Articular chondrocyte of knee joint (primary cell): ENCODE data around the gene TRAK2. TPM values are rescaled to one million over a fixed set of nuclear protein-coding genes. Genes with fewer than 3 reads are reported as not detected.

ENCODE experiments used
- small RNA-seq: library from RNA; depleted of rRNA; stranded (forward); fragments of <200 nt; gene quantifications from one replicate; pipeline ENCODE3, GENCODE V24; 2012
- total RNA-seq: library from RNA; depleted of rRNA; stranded (reverse); fragments of >200 nt; gene quantifications from 2 replicates; pipeline ENCODE4 v1.2.3, GENCODE V29; 2012

The TRAK2 gene, protein sequence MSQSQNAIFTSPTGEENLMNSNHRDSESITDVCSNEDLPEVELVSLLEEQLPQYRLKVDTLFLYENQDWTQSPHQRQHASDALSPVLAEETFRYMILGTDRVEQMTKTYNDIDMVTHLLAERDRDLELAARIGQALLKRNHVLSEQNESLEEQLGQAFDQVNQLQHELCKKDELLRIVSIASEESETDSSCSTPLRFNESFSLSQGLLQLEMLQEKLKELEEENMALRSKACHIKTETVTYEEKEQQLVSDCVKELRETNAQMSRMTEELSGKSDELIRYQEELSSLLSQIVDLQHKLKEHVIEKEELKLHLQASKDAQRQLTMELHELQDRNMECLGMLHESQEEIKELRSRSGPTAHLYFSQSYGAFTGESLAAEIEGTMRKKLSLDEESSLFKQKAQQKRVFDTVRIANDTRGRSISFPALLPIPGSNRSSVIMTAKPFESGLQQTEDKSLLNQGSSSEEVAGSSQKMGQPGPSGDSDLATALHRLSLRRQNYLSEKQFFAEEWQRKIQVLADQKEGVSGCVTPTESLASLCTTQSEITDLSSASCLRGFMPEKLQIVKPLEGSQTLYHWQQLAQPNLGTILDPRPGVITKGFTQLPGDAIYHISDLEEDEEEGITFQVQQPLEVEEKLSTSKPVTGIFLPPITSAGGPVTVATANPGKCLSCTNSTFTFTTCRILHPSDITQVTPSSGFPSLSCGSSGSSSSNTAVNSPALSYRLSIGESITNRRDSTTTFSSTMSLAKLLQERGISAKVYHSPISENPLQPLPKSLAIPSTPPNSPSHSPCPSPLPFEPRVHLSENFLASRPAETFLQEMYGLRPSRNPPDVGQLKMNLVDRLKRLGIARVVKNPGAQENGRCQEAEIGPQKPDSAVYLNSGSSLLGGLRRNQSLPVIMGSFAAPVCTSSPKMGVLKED
- total RNA-seq = 64.4 and 65.4 TPM in 2 replicates

DNA sequence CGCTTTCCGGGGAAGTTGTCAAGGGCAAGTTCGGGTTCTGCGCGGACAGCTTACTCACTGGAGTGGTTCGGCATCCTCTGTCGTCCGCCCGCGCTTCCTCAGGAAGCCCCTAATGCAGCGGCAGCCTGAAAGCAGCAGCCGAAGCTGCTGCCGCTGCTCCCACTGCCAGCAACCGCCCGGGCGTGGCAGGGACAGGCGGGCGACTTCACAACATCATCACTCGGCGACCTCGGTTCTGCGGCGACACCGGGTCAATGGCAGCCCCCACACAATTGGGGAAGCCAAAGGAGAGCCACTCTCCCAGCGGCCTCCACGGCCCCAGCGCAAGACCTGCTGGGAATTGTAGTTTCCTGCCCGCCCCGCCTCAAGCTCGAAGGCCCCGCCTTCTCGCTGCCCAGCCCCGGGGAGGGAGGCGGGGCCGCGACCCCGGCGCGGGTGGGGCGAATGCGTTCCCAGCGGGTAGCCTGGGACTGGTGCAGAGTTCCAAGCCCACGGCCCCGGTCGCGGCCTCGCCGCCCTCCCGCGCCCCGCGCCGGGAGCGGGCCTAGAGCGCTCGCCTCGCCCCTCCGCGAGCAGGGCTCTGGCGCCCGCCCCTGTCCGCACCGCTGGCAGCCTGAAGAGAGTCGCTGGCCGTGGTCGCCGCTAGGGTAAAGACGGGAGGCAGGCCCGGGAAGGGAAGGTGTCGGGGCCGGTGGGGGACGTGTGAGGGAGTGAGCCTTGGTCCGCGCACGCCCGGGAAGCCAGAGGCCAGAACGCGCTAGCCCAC, at the start of gene TRAK2, which contains the start of gene STRADB:
TSS of gene TRAK2 (minus strand) at position 167 of the 766 bp plus-strand sequence. CDS start 30,951 bp downstream, outside the sequence.
TSS of gene STRADB (plus strand) at position 449 of the 766 bp plus-strand sequence. CDS start 3,101 bp downstream, outside the sequence.

DNA sequence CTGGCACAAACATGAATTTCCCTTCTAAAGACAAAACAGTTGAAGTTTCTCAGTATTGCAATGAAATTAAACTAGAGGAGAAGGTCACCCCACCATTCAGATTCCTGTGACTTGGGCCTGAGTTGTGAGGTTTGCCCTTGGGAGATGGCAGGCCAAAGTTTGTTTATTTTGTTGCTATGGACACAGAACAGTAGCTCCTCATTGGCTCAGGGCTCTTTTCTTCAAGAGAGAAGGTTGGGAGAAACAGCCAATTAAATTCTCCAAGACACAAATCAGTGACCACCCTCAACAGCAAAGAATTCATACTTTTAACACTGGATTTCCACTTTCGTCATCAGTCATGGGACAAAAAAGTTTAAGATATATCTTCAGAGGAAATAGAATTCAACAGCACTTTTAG, 94.0 kb downstream of the TRAK2 start, which contains the start of gene FLACC1:
TSS of gene FLACC1 (minus strand) at position 125 of the 400 bp plus-strand sequence. CDS start 5,941 bp downstream, outside the sequence.

Small RNA genes lying within 50 kb of the gene (small RNA-seq; reads per million reads assigned to genes)
- not detected for gene RF00019

Other genes starting within 250 kb of the TRAK2 start
- gene CASP8, start 190.9 kb downstream of the TRAK2 start, total RNA-seq = 23.8 and 29.2 TPM in 2 replicates
- gene FLACC1, start 94.1 kb downstream of the TRAK2 start, total RNA-seq = 2.5 and 2.9 TPM in 2 replicates
- 41.8 and 42.1 TPM in 2 replicates for gene STRADB, start 282 bp upstream of the TRAK2 start, total RNA-seq
- gene TMEM237, start 192.0 kb upstream of the TRAK2 start, total RNA-seq = 51.2 and 52.4 TPM in 2 replicates
- gene MPP4, start 247.2 kb upstream of the TRAK2 start, total RNA-seq = 2.1 and 2.2 TPM in 2 replicates